ENCODE measurements around the gene CPNE4.

Gene CPNE4

GRCh38 chr3:131484496-131485111 is 550.2 kb downstream of the CPNE4 start:
- TF ChIP-seq EZH2 (optimal IDR thresholded peaks at IDR 0.05; ENCODE audit: low read depth, low read length), result no peak
- TF ChIP-seq EZH2phosphoT487 (IDR thresholded peaks at IDR 0.05; ENCODE audit: low read length), result no peak
- no peak for TF ChIP-seq CTCF (IDR thresholded peaks at IDR 0.05; ENCODE audit: low read length)
- H3K36me3 ChIP-seq (replicated peaks; ENCODE audit: insufficient read depth, low read length), result no peaks in the 10 kb centered on the region; the same call in 1 of the 2 replicates

More at GRCh38 chr3:131484496-131485111, 550.2 kb downstream of the CPNE4 start:
- H3F3A ChIP-seq (ENCODE audit: insufficient read depth, low read length), result no peaks in the 10 kb centered on the region
- no peak overlapping the region for H2AFZ ChIP-seq (ENCODE audit: low read length)
- no peak overlapping the region for H3K27ac ChIP-seq (ENCODE audit: low read length)
- no peak overlapping the region for H3K9ac ChIP-seq (ENCODE audit: low read length)
- H3K9me3 ChIP-seq (replicated peaks; ENCODE audit: insufficient read depth, low read length), result no peaks in the 10 kb centered on the region
- H3K4me3 ChIP-seq (ENCODE audit: low read length), result no peak overlapping the region
- H3K9me2 ChIP-seq (replicated peaks; ENCODE audit: insufficient read depth, low read length), result no peaks in the 10 kb centered on the region
- no peak overlapping the region for H3K4me2 ChIP-seq (ENCODE audit: low read depth, low read length)
- no peaks in the 10 kb centered on the region for H3K79me2 ChIP-seq (ENCODE audit: low read length)
- DNase-seq, result no peak
- H4K20me1 ChIP-seq (ENCODE audit: insufficient read depth, low read length), result no peaks in the 10 kb centered on the region
- H3K4me1 ChIP-seq (ENCODE audit: low read length), result no peaks in the 10 kb centered on the region
- H3K27me3 ChIP-seq (replicated peaks; ENCODE audit: insufficient read depth, low read length), result no peaks in the 10 kb centered on the region
